Measurements from ENCODE around the gene ARHGAP6.

DNA sequence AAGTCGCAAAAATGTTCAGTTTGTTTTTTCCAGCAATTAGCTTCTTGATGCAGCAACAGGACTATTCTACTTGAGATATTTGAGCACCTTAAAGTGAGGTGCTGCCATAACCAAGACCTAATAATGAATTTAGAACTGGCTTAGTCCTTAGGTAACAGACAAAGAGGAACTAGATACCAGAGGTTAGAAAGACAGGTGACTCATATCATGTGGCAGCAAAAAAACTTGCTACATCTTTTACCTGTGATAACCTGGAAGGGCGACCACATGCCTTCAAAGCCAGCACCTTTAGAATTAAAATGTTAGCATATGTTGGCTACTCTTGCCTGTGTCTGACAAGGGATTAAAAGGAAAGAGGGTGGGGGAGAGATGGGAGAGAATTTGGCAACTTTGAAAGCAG lies 90.4 kb downstream of the ARHGAP6 start:
- TF ChIP-seq POLR2A (IDR thresholded peaks at IDR 0.05): no peak
- TF ChIP-seq, protein P1, sequence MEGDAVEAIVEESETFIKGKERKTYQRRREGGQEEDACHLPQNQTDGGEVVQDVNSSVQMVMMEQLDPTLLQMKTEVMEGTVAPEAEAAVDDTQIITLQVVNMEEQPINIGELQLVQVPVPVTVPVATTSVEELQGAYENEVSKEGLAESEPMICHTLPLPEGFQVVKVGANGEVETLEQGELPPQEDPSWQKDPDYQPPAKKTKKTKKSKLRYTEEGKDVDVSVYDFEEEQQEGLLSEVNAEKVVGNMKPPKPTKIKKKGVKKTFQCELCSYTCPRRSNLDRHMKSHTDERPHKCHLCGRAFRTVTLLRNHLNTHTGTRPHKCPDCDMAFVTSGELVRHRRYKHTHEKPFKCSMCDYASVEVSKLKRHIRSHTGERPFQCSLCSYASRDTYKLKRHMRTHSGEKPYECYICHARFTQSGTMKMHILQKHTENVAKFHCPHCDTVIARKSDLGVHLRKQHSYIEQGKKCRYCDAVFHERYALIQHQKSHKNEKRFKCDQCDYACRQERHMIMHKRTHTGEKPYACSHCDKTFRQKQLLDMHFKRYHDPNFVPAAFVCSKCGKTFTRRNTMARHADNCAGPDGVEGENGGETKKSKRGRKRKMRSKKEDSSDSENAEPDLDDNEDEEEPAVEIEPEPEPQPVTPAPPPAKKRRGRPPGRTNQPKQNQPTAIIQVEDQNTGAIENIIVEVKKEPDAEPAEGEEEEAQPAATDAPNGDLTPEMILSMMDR (IDR thresholded peaks at IDR 0.05): no peak
